Measurements from ENCODE around the gene MAIP1. TPM values are rescaled to one million over a fixed set of nuclear protein-coding genes. Genes with fewer than 3 reads are reported as not detected.

Gene MAIP1
- total RNA-seq, 1 donor from 2014 or later = 25.4 TPM

DNA sequence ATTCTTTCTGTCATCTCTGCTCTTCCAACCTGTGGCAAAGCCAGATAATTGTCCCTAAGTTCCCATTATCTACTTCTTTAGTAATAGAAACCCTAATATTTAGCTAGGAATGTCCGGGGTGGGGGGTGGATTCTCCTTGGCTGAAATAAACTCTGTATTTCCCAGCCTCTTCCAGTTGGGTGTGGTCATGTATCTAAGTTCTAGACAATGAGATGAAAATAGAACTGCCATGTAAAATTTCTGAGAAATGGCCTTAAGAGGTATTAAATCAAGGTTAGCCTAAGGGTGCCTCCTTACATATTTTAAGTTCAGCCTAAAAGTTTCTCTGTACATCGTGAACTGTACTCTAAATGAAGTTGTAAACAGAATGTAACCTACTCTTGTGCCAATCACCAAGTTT, 39.5 kb downstream of the MAIP1 start:
- TF ChIP-seq, protein P1, sequence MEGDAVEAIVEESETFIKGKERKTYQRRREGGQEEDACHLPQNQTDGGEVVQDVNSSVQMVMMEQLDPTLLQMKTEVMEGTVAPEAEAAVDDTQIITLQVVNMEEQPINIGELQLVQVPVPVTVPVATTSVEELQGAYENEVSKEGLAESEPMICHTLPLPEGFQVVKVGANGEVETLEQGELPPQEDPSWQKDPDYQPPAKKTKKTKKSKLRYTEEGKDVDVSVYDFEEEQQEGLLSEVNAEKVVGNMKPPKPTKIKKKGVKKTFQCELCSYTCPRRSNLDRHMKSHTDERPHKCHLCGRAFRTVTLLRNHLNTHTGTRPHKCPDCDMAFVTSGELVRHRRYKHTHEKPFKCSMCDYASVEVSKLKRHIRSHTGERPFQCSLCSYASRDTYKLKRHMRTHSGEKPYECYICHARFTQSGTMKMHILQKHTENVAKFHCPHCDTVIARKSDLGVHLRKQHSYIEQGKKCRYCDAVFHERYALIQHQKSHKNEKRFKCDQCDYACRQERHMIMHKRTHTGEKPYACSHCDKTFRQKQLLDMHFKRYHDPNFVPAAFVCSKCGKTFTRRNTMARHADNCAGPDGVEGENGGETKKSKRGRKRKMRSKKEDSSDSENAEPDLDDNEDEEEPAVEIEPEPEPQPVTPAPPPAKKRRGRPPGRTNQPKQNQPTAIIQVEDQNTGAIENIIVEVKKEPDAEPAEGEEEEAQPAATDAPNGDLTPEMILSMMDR (conservative IDR thresholded peaks at IDR 0.05; ENCODE audit: low read depth, low read length) = no peak
- no peak for DNase-seq (ENCODE audit: low read depth)
- no peak overlapping the region for H3K4me3 ChIP-seq (ENCODE audit: low read depth, low read length)

DNA sequence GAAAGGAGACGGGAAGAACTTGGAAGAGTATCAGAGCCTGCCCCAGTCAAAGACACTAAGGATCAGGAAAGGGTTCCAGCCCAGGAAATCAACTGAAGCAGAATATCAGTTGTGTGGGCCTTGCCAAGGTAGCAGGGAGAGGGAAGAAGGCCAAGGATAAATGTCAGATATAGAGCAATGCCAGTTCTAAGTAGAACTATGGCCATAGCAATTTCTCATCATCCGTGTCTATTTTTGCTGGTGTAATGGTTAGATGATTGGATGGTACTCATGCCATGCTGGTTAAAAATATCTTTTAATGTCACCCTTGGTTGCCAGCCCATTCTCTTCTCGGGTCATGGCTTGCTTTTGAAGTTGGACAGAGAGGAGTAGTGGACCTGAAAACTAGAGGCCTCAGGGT, 41.9 kb downstream of the MAIP1 start:
- no peak overlapping the region for H3K4me3 ChIP-seq (ENCODE audit: low read depth, low read length)
- DNase-seq (ENCODE audit: low read depth) = no peak
- TF ChIP-seq, protein P1 (conservative IDR thresholded peaks at IDR 0.05; ENCODE audit: low read depth, low read length) = no peak

DNA sequence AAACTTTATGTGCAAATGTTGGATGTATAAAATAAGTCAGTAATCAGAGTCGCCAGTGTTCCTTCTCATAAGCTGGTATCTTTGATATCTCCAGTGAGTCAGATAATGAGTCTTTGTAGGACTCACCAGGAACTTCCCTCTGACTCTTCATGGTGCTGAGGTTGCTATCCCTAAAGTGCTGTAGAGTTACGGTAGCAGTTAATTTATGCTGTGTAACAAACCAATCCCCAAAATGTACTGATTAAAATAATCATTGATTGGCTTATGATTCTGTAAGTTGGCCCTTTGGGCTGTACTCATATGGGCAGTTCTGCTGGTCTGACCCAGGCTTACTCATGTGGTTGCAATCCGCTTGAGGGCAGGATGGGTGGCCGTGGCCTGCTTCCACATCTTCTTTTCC, 43.8 kb downstream of the MAIP1 start:
- TF ChIP-seq, protein P1 (conservative IDR thresholded peaks at IDR 0.05; ENCODE audit: low read depth, low read length) = no peak
- no peak for DNase-seq (ENCODE audit: low read depth)
- H3K4me3 ChIP-seq (ENCODE audit: low read depth, low read length) = no peak overlapping the region

DNA sequence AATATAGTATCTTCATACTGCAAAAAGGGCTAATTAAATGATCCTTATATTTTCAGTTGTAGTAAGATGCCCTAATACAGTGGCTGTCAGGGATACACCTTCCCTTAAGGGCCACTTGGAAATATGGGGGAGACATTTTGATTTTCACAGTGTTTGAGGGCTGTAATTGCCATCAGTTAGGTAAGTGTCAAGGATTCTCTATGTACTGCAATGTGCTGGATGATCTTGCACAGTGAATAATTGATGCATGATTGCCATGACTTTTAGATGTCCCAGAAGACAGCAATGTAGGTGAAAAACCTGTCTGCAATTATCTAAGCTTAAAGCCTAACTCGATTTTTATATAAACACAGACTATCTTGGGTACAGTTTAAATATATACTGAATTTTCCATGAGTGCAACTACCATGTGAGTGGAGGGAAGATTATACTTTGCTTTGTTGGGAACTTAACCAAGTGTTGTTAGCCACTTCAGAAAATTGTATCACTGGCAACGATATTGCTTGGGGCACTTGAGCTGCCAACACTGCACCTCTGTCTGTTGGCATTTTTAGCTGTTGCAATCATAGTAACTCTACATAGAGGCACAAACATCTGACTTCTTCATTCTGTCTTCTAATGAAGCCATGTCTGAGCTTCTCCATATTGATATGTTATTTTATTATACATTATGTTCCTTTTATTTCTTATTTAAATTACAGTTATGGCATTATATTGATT, 45.2 kb downstream of the MAIP1 start:
- TF ChIP-seq, protein P1 (conservative IDR thresholded peaks at IDR 0.05; ENCODE audit: low read depth, low read length) = no peak
- no peak overlapping the region for H3K4me3 ChIP-seq (ENCODE audit: low read depth, low read length)
- no peak for DNase-seq (ENCODE audit: low read depth)

DNA sequence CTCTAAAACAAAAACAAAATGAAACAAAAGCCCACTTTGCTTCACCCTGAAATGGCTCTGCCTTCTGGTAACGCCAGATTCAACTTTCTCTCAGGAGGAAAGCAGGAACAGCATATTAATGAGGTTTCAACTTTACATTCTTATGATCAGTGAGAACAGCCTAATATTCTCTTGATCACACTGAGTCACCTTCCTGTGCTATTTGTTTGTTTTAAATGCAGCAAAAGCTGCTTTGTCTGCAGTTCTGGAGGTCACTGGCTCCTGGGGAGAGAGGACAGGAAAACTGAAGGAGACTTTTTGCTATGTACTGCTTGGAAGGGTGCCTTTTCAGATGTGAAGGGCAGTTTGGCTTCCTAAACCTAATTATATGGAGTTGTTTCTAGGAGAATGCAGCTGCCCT, 48.1 kb downstream of the MAIP1 start:
- no peak overlapping the region for H3K4me3 ChIP-seq (ENCODE audit: low read depth, low read length)
- TF ChIP-seq, protein P1 (conservative IDR thresholded peaks at IDR 0.05; ENCODE audit: low read depth, low read length) = no peak
- peak; percentile 18 for DNase-seq (ENCODE audit: low read depth)

DNA sequence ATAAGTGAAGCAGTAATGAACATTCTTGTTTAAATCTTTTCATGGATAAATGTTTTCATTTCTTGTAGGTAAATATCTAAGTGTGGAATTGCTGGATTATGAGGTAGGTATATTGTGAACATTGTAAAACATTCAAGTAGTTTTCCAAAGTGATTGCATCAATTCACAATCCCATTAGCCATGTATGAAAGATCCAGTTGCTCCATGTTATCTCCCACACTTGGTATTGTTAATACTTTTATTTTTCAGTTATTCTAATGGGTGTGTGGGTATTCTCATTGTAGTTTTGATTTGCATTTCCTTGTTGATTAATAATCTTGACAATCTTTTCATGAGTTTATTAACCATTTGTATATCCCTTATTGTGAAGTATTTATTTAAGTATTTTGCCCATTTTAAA, 50.3 kb downstream of the MAIP1 start:
- DNase-seq (ENCODE audit: low read depth) = no peak
- no peak overlapping the region for H3K4me3 ChIP-seq (ENCODE audit: low read depth, low read length)
- TF ChIP-seq, protein P1 (conservative IDR thresholded peaks at IDR 0.05; ENCODE audit: low read depth, low read length) = no peak

DNA sequence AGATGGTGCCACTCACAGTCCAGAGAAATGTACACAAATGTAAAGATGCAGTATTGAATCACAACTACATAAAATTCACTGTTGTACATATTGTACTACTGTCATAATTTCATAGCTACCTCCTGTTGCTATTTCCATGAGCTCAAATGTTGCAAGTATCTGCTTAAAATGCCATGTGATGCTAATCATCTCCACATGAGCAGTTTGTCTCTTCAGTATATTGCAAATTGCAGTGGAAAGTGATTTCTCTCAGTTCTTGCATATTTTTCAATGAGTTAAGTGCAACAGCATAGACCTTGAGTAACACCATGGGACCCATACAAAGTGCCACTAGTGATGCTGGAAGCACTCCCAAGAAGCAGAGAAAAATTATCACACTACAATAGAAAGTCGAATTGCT, 51.9 kb downstream of the MAIP1 start:
- TF ChIP-seq, protein P1 (conservative IDR thresholded peaks at IDR 0.05; ENCODE audit: low read depth, low read length) = no peak
- no peak for DNase-seq (ENCODE audit: low read depth)
- H3K4me3 ChIP-seq (ENCODE audit: low read depth, low read length) = no peak overlapping the region

All from epithelial cell of proximal tubule (primary cell).